ENCODE measurements around the gene AHRR. TPM values are rescaled to one million over a fixed set of nuclear protein-coding genes. Genes with fewer than 3 reads are reported as not detected.
"Not testable (repeated sequence)": the region's sequence is repeated elsewhere in the genome, so short reads cannot be mapped to it uniquely, and the experiment has no call there.

The AHRR gene
- total RNA-seq, 1 donor from 2014 or later, result 11.3 TPM

GRCh38 chr5:485946-486491 lies 164.5 kb downstream of the AHRR start:
- no peak overlapping the region for H3K4me3 ChIP-seq
- ATAC-seq, result no peak
- H3K27me3 ChIP-seq, result peaks cover 42% of the 10 kb centered on the region
- no peaks in the 10 kb centered on the region for H3K9me3 ChIP-seq
- peaks cover 7% of the 10 kb centered on the region for H3K4me1 ChIP-seq
- intact Hi-C loops (cut with DNase I), result no loop called here
- no peak overlapping the region for H3K27ac ChIP-seq
- H3K36me3 ChIP-seq, result no peaks in the 10 kb centered on the region
- TF ChIP-seq CTCF (IDR thresholded peaks at IDR 0.05), result no peak
- DNase-seq, result no peak

- peaks cover 43% of the 10 kb centered on the region for H3K27me3 ChIP-seq
- DNase-seq; intact Hi-C loops (cut with DNase I): not testable (repeated sequence)
These were observed 165.1 kb downstream of the AHRR start for GRCh38 chr5:486597-486996.

More at GRCh38 chr5:486597-486996, 165.1 kb downstream of the AHRR start:
- H3K36me3 ChIP-seq, H3K27ac ChIP-seq, H3K4me1 ChIP-seq, H3K4me3 ChIP-seq, H3K9me3 ChIP-seq, ATAC-seq: not testable (repeated sequence)

Other genes starting within 250 kb of the AHRR start
- gene PLEKHG4B, start 229.5 kb upstream of the AHRR start, total RNA-seq, result 2.0 TPM
- gene LRRC14B, start 130.2 kb upstream of the AHRR start, total RNA-seq, result not detected
- 5.5 TPM for gene CCDC127, start 103.6 kb upstream of the AHRR start, total RNA-seq
- 94.0 TPM for gene SDHA, start 103.4 kb upstream of the AHRR start, total RNA-seq
- gene PDCD6, start 50.1 kb upstream of the AHRR start, total RNA-seq, result 69.5 TPM
- gene EXOC3, start 121.5 kb downstream of the AHRR start, total RNA-seq, result 59.5 TPM
- gene SLC9A3, start 202.7 kb downstream of the AHRR start, total RNA-seq, result 1.0 TPM

All from upper lobe of right lung (tissue), 1 donor.